ENCODE measurements around the gene DYSF.

The DYSF gene

GRCh38 chr2:71665168-71666093 lies 212.1 kb downstream of the DYSF start:
- no peaks in the 10 kb centered on the region for H3K36me3 ChIP-seq (ENCODE audit: low read depth)
- ATAC-seq (ENCODE audit: low read depth) (no peak), DNase-seq (ENCODE audit: low spot score) (no peak)
- no peak overlapping the region for H3K27ac ChIP-seq (ENCODE audit: poor library complexity, severe bottlenecking)
- no peaks in the 10 kb centered on the region for H3K27me3 ChIP-seq (ENCODE audit: insufficient read depth, poor library complexity, severe bottlenecking)
- no peak for TF ChIP-seq CTCF (IDR thresholded peaks at IDR 0.05; ENCODE audit: poor library complexity, severe bottlenecking)
- H3K4me3 ChIP-seq (ENCODE audit: severe bottlenecking), result no peak overlapping the region
- no peaks in the 10 kb centered on the region for H3K9me3 ChIP-seq (ENCODE audit: severe bottlenecking)
- H3K4me1 ChIP-seq (ENCODE audit: insufficient read depth, poor library complexity, severe bottlenecking), result no peaks in the 10 kb centered on the region

- TF ChIP-seq CTCF (IDR thresholded peaks at IDR 0.05; ENCODE audit: poor library complexity, severe bottlenecking), result no peak
- H3K4me1 ChIP-seq (ENCODE audit: insufficient read depth, poor library complexity, severe bottlenecking), result no peaks in the 10 kb centered on the region
- DNase-seq (ENCODE audit: low spot score), result no peak
- no peak overlapping the region for H3K27ac ChIP-seq (ENCODE audit: poor library complexity, severe bottlenecking)
- no peaks in the 10 kb centered on the region for H3K9me3 ChIP-seq (ENCODE audit: severe bottlenecking)
- no peaks in the 10 kb centered on the region for H3K27me3 ChIP-seq (ENCODE audit: insufficient read depth, poor library complexity, severe bottlenecking)
- no peak overlapping the region for H3K4me3 ChIP-seq (ENCODE audit: severe bottlenecking)
- H3K36me3 ChIP-seq (ENCODE audit: low read depth), result no peaks in the 10 kb centered on the region
- ATAC-seq (ENCODE audit: low read depth), result no peak
Observed at GRCh38 chr2:71666094-71666474, 212.7 kb downstream of the DYSF start.

GRCh38 chr2:71667256-71668182 lies 214.2 kb downstream of the DYSF start:
- H3K36me3 ChIP-seq (ENCODE audit: low read depth), result no peaks in the 10 kb centered on the region
- no peak overlapping the region for H3K4me3 ChIP-seq (ENCODE audit: severe bottlenecking)
- no peaks in the 10 kb centered on the region for H3K4me1 ChIP-seq (ENCODE audit: insufficient read depth, poor library complexity, severe bottlenecking)
- H3K27me3 ChIP-seq (ENCODE audit: insufficient read depth, poor library complexity, severe bottlenecking), result no peaks in the 10 kb centered on the region
- no peak overlapping the region for H3K27ac ChIP-seq (ENCODE audit: poor library complexity, severe bottlenecking)
- no peaks in the 10 kb centered on the region for H3K9me3 ChIP-seq (ENCODE audit: severe bottlenecking)
- ATAC-seq (ENCODE audit: low read depth), result no peak
- DNase-seq (ENCODE audit: low spot score), result no peak
- TF ChIP-seq CTCF (IDR thresholded peaks at IDR 0.05; ENCODE audit: poor library complexity, severe bottlenecking), result no peak

- H3K27me3 ChIP-seq (ENCODE audit: insufficient read depth, poor library complexity, severe bottlenecking), result no peaks in the 10 kb centered on the region
- no peak overlapping the region for H3K27ac ChIP-seq (ENCODE audit: poor library complexity, severe bottlenecking)
- H3K4me1 ChIP-seq (ENCODE audit: insufficient read depth, poor library complexity, severe bottlenecking), result no peaks in the 10 kb centered on the region
- no peak for TF ChIP-seq CTCF (IDR thresholded peaks at IDR 0.05; ENCODE audit: poor library complexity, severe bottlenecking)
- H3K4me3 ChIP-seq (ENCODE audit: severe bottlenecking), result no peak overlapping the region
- DNase-seq (ENCODE audit: low spot score), result no peak
- H3K9me3 ChIP-seq (ENCODE audit: severe bottlenecking), result no peaks in the 10 kb centered on the region
- ATAC-seq (ENCODE audit: low read depth), result no peak
- H3K36me3 ChIP-seq (ENCODE audit: low read depth), result no peaks in the 10 kb centered on the region
Observed at GRCh38 chr2:71668326-71669057, 215.1 kb downstream of the DYSF start.

Measured in RWPE2 (cell line).